GM10266 (cell line): Measurements from ENCODE around the gene OTOS.

Experiments used
- DNase-seq: peaks from one replicate; pipeline ENCODE4 v3.0.0; 2012; ENCODE audit errors: extremely low spot score
- TF ChIP-seq, protein P1 (sequence below): IDR thresholded peaks from 2 replicates; pipeline ENCODE4 v1.5.1; 2012; ENCODE audit warnings: mild to moderate bottlenecking, low read depth; ENCODE audit not compliant: control insufficient read depth, insufficient read depth; ENCODE audit errors: missing control alignments

The OTOS gene

GRCh38 chr2:240136671-240137292 is 3.7 kb downstream of the OTOS start:
- peak; percentile 53 for DNase-seq
- TF ChIP-seq, protein P1, sequence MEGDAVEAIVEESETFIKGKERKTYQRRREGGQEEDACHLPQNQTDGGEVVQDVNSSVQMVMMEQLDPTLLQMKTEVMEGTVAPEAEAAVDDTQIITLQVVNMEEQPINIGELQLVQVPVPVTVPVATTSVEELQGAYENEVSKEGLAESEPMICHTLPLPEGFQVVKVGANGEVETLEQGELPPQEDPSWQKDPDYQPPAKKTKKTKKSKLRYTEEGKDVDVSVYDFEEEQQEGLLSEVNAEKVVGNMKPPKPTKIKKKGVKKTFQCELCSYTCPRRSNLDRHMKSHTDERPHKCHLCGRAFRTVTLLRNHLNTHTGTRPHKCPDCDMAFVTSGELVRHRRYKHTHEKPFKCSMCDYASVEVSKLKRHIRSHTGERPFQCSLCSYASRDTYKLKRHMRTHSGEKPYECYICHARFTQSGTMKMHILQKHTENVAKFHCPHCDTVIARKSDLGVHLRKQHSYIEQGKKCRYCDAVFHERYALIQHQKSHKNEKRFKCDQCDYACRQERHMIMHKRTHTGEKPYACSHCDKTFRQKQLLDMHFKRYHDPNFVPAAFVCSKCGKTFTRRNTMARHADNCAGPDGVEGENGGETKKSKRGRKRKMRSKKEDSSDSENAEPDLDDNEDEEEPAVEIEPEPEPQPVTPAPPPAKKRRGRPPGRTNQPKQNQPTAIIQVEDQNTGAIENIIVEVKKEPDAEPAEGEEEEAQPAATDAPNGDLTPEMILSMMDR, result no peak

- TF ChIP-seq, protein P1, result no peak
- DNase-seq, result peak; percentile 97
These were observed 4.3 kb downstream of the OTOS start, which contains the start of gene COPS9 for GRCh38 chr2:240136013-240136670. Gene COPS9, minus strand, starts transcription at chr2:240136305. Its CDS starts 21 bp downstream, at chr2:240136284.

- TF ChIP-seq, protein P1, result no peak
- no peak for DNase-seq
These were observed 4.8 kb downstream of the OTOS start for GRCh38 chr2:240135706-240136012.

DNA sequence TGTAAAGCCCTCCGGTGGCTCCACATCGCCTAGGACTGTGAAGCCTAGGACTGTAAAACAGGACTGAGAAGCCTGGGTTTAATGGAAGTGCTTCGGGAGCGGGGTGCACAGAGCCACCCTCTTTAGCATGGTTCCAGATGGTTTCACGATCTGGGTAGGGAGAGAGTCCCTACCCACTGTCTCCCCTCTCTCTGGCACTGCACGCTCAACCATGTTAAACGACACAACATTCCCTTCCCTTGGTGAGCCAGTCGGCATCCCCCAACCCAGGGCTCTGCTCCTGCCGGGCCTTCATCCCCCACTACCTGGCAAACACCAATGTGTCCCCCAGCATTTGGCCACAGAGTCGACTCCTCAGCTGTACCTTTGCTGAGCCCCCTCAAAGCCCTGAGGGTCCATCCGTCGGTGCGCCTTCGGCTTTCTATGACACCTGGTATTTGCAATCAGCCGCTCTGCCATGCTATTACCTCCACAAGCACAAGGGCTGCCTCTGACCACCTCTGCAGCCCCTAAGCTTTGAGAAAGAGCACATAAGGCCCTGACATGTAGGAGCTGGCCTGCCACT is 5.4 kb downstream of the OTOS start:
- no peak for DNase-seq
- TF ChIP-seq, protein P1, result no peak

DNA sequence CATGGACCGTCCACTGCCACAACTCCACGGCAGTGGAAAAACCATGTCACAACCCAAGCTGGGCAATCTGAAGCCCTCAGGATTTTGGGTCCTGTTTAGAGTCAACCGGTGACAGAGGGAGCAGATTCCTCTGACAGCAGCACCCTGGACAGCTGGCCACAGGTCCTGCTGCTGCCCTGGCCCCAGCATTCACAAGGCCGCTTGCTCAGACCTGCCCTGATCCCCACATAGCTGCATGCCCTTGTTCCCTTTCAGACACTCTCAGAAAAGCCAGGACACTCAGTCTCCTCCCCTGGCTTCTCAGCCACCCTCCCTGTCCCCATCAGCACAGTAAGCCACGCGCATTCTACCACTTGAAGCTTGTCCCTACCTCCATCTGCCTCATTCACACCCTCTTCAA is 6.0 kb downstream of the OTOS start:
- DNase-seq, result no peak
- TF ChIP-seq, protein P1, result no peak

DNA sequence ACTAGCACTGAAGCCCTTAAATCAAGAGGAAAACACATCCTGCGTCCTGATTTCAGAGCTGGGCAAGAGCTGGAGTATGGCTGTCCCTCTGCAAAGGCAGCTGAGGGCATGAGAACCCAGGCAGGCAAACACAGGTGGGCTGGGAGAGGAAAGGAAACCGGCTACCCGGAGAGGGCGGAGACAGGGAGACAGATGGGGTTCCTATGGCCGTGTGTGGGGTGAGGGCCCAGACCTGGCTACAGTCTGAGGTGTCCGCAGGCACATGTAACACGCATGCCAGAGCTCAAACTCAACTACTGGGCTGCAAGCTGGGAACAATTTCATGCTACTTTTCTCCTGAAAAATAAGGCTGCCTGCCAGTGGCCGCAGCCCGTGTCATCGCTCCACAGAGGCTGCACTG is 7.1 kb downstream of the OTOS start:
- no peak for DNase-seq
- TF ChIP-seq, protein P1, result no peak

DNA sequence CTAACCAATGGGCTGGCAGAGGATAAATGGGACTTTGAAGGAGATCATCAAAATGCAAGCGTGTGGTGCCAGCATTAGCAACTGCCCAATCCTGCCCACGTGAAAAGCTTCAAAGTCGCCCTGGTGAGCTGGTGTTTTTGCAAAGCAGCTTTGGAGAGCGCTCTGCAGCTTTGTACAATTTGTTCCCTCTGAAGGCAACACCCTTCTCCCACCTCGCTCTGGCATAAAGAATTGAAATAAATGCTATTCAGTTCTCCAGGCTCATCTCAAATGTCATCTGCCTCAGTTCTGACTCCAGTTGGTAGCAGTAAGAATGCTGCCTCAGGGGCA is 7.8 kb downstream of the OTOS start:
- no peak for DNase-seq
- TF ChIP-seq, protein P1, result no peak
